Loucy (cell line): ENCODE data around the gene TBCCD1.

Source experiments
- H2AFZ ChIP-seq: fragments of 200-600 bp; sonication (generic); 2 replicates; pipeline ENCODE4 v1.6.0; 2016; ENCODE audit warnings: antibody characterized with exemption, mild to moderate bottlenecking, low read length, moderate library complexity
- H3F3A ChIP-seq: fragments of 200-600 bp; 2 replicates; pipeline ENCODE4 v1.6.0; 2016; ENCODE audit warnings: antibody characterized with exemption, low read depth, mild to moderate bottlenecking
- H3K27me3 ChIP-seq: fragments of 200-600 bp; sonication (generic); 2 replicates; pipeline ENCODE4 v1.6.1; 2014; ENCODE audit warnings: low read length, mild to moderate bottlenecking; ENCODE audit not compliant: insufficient read depth, poor library complexity, severe bottlenecking
- H3K36me3 ChIP-seq: fragments of 200-600 bp; sonication (generic); 2 replicates; pipeline ENCODE4 v1.6.1; 2016; ENCODE audit warnings: low read length; ENCODE audit not compliant: insufficient read depth
- H3K4me1 ChIP-seq: fragments of 200-600 bp; sonication (generic); 2 replicates; pipeline ENCODE4 v1.5.1; 2014; ENCODE audit warnings: low read length, mild to moderate bottlenecking; ENCODE audit not compliant: insufficient read depth, poor library complexity, severe bottlenecking
- H3K4me2 ChIP-seq: fragments of 200-600 bp; sonication (generic); 2 replicates; pipeline ENCODE4 v1.6.0; 2014; ENCODE audit warnings: antibody characterized with exemption, low read length, low read depth, mild to moderate bottlenecking; ENCODE audit not compliant: poor library complexity, severe bottlenecking
- H3K4me3 ChIP-seq: fragments of 200-600 bp; sonication (generic); 2 replicates; pipeline ENCODE4 v1.5.1; 2014; ENCODE audit warnings: low read length, mild to moderate bottlenecking, mixed read lengths; ENCODE audit not compliant: poor library complexity, severe bottlenecking
- H3K79me2 ChIP-seq: fragments of 200-600 bp; sonication (generic); 2 replicates; pipeline ENCODE4 v1.6.1; 2014; ENCODE audit warnings: low read length; ENCODE audit not compliant: insufficient read depth
- H3K9ac ChIP-seq: fragments of 200-600 bp; sonication (generic); 2 replicates; pipeline ENCODE4 v1.6.0; 2014; ENCODE audit warnings: mild to moderate bottlenecking, low read depth, low read length, moderate library complexity; ENCODE audit not compliant: poor library complexity, severe bottlenecking
- H3K9me2 ChIP-seq: fragments of 200-600 bp; sonication (generic); replicated peaks from 2 replicates; pipeline ENCODE4 v1.6.1; 2016; ENCODE audit warnings: low read depth, low read length, mixed read lengths
- H3K9me3 ChIP-seq: fragments of 200-600 bp; sonication (generic); 2 replicates; pipeline ENCODE4 v1.6.1; 2014; ENCODE audit warnings: mild to moderate bottlenecking, antibody characterized with exemption, low read length, low read depth; ENCODE audit not compliant: insufficient read depth
- H4K20me1 ChIP-seq: fragments of 200-600 bp; sonication (generic); 2 replicates; pipeline ENCODE4 v1.6.0; 2014; ENCODE audit warnings: antibody characterized with exemption, low read length, mild to moderate bottlenecking; ENCODE audit not compliant: insufficient read depth, poor library complexity, severe bottlenecking
- CTCF ChIP-seq: fragments of 200-600 bp; sonication (generic); conservative IDR thresholded peaks from 2 replicates; pipeline ENCODE4 v1.5.1; 2014; ENCODE audit warnings: mild to moderate bottlenecking, antibody characterized with exemption, low read length
- EZH2phosphoT487 ChIP-seq: fragments of 200-600 bp; IDR thresholded peaks from 2 replicates; pipeline ENCODE4 v1.6.1; 2018; ENCODE audit warnings: antibody characterized with exemption, mild to moderate bottlenecking, moderate library complexity, borderline replicate concordance

Gene TBCCD1

GRCh38 chr3:186564586-186564985 is 2.6 kb downstream of the TBCCD1 start:
- H3K9me3 ChIP-seq, result no peaks in the 10 kb centered on the region
- TF ChIP-seq CTCF, result no peak
- no peak for TF ChIP-seq EZH2phosphoT487
- no peaks in the 10 kb centered on the region for H3K36me3 ChIP-seq
- peaks cover 44% of the 10 kb centered on the region for H3K79me2 ChIP-seq
- peaks cover 49% of the 10 kb centered on the region for H3K4me1 ChIP-seq
- H2AFZ ChIP-seq, result no peak overlapping the region
- no peaks in the 10 kb centered on the region for H3K9me2 ChIP-seq
- peak overlapping the region; percentile 18 for H3K4me3 ChIP-seq
- H3K4me2 ChIP-seq, result peak overlapping the region; percentile 57
- H4K20me1 ChIP-seq, result no peaks in the 10 kb centered on the region
- H3K9ac ChIP-seq, result peak overlapping the region; percentile 36
- H3K27me3 ChIP-seq, result no peaks in the 10 kb centered on the region
- H3F3A ChIP-seq, result no peaks in the 10 kb centered on the region

DNA sequence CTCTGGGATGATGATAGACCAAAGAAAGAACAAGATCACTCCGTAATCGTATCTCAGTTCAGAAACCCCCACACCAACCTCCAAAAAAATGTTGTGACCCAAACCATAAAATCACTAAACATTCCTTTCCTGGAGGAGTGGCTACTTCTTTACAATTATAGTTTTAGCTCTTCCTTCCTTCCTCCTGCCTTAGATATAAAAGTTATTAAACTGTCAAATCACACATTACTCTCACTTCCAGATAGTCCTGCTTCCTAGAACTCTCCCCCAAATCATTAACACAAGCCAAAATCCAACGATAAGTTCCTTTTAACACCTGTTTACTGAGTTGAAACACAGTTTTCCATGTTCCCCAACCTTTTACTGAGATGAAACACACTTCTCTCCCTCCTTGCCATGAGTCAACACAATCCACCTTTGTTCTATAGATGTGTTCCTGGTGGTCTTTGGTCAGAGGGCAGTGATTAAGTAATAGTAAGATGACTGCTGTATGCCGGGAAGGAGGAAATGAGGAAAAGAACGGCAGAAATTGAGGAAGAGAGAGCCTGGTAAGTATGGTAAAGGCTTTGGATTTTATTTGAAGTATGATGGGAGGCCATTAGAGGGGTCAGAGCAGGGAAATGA is 14.6 kb downstream of the TBCCD1 start:
- no peaks in the 10 kb centered on the region for H3K9me3 ChIP-seq

DNA sequence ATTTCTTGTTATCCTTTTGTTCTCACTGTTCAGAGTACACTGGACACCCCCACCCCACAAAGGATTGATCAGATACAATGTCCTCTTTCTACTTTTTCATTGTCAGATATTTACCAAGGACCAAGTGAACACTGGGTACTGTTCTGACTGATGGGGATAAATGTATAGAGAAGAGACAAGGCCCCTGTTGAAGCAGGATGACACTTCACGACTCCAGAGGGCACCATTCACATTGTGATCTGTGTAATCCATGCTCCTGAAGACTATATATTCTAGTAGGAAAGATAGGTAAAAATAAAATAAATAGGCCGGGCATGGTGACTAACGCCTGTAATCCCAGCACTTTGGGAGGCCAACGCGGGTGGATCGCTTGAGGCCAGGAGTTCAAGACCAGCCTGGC is 15.8 kb downstream of the TBCCD1 start:
- no peak overlapping the region for H3K9ac ChIP-seq
- no peaks in the 10 kb centered on the region for H3K79me2 ChIP-seq
- no peaks in the 10 kb centered on the region for H3K9me3 ChIP-seq
- H4K20me1 ChIP-seq, result no peaks in the 10 kb centered on the region
- H3K27me3 ChIP-seq, result no peaks in the 10 kb centered on the region
- H3F3A ChIP-seq, result no peaks in the 10 kb centered on the region
- no peaks in the 10 kb centered on the region for H3K4me1 ChIP-seq
- TF ChIP-seq EZH2phosphoT487 (no peak), CTCF (no peak; the same call in 1 of the 2 replicates)
- H3K4me3 ChIP-seq, result no peak overlapping the region
- H3K4me2 ChIP-seq, result no peak overlapping the region
- H2AFZ ChIP-seq, result no peak overlapping the region
- H3K9me2 ChIP-seq, result no peaks in the 10 kb centered on the region
- peaks cover 34% of the 10 kb centered on the region; the same call in 1 of the 2 replicates for H3K36me3 ChIP-seq

More for the DNA sequence above, 14.6 kb downstream of the TBCCD1 start:
- TF ChIP-seq CTCF, result no peak
- TF ChIP-seq EZH2phosphoT487, result no peak
- Histone ChIP-seq H3K79me2 (no peaks in the 10 kb centered on the region), H3F3A (no peaks in the 10 kb centered on the region), H3K4me1 (no peaks in the 10 kb centered on the region), H2AFZ (no peak overlapping the region), H3K9me2 (no peaks in the 10 kb centered on the region), H4K20me1 (no peaks in the 10 kb centered on the region), H3K4me3 (no peak overlapping the region), H3K36me3 (peaks cover 34% of the 10 kb centered on the region; the same call in 1 of the 2 replicates), H3K9ac (no peak overlapping the region), H3K4me2 (no peak overlapping the region), H3K27me3 (no peaks in the 10 kb centered on the region)
